Activated CD8-positive, alpha-beta memory T cell treated with anti-CD3 and anti-CD28 coated beads for 1 hour (primary cell): Measurements from ENCODE around the gene NKAIN2.
"Not testable (repeated sequence)": the region's sequence is repeated elsewhere in the genome, so short reads cannot be mapped to it uniquely, and the experiment has no call there.

Experiments
- DNase-seq, 2 donors: peaks; one replicate each; pipeline ENCODE4 v3.0.0-alpha.2; 2020; ENCODE audit warnings: low read depth in 1 of 2; ENCODE audit errors: extremely low read depth in 1 of 2

The NKAIN2 gene

DNA sequence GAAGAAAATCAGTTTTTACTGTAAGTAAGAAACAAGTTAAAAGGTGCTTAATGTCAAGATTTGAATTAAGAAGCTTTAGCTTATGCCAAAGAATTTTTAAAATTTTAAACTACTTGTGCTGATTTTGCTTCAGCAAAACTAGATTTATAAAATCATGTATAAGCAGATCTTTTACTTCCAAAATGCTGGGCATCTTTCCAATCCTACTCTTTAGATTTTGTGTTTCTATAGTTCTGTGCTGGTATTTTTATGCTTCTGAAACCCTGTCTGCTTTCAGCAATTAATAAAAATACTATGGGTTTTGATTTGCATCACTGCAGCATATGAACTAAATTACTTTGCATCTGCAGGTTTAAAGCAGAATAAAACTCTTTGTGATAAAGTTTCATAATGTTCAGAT, 920.0 kb downstream of the NKAIN2 start:
- no peak for DNase-seq

DNA sequence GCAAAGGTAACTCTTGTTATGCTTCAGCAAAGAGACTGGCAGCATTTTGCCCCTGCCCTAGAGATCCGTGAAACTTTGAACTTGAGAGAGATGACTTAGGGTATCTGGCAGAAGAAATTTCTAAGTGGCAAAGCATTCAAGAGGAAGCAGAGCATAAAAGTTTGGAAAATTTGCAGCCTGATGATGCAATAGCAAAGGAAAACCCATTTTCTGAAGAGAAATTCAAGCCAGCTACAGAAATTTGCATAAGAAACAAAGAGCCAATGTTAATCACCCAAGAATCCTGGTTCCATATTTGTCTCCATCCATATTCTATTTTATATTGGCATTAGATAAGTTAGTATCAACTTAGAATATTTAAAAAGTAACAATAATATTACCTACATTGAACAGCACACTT, 934.1 kb downstream of the NKAIN2 start:
- DNase-seq: not testable (repeated sequence)

GRCh38 chr6:124738482-124738881, 934.8 kb downstream of the NKAIN2 start:
- DNase-seq: no peak

DNA sequence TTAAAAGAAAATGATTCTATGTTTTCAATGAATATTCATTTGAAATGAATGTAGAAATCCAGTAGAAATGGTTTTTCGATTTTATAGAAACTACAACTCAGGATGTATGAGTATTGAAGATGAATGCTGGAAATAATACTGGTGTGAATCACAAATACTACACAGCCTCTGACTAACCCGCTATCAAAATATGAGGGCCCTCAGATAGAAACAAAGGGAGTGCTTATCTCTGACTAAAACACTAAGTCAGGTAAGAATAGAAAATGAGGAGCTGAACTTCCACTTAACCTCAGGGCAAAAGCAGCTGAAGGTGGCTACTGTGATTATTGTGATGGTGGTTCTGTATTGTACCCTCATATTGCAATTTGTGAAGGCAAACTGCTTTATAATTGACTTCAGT, 937.7 kb downstream of the NKAIN2 start:
- no peak for DNase-seq

DNA sequence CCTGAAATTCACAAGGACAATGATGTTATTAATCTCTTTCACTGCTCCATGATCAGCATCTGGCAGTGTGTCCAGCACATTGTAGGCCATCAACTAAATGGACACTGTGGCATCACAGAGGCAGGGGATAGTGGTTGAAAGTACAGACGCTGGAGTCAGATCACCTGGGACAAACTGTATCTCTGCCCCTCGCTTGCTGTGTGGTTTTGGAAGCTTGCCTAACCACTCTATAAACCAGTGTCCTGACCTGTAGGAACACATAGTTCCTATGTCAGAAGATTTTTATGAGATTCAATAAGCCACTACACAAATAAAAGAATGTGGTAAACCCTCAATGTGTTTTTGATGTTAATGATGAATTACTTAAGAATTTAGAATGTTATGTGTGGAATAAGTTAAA, 939.3 kb downstream of the NKAIN2 start:
- DNase-seq: no peak

DNA sequence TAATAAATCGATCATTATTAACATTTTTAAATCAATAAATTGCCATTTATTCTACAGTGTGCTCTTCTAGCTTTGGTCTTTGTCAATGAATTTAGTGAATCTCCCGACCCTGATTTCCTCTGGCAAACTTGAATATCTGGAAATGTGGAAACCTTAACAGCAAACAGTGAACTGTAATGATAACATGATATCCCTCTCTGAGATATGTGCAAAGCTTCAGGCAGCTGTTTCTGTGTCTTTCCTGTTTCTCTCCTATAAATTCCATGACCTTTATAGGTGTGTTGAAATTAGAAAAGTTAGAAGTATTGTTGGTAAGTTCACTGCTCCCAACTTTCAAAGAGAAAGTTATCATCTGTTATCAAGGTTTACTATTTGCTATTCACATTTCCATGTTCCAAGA, 939.8 kb downstream of the NKAIN2 start:
- DNase-seq: no peak

GRCh38 chr6:124747349-124747748, 943.7 kb downstream of the NKAIN2 start:
- no peak for DNase-seq

DNA sequence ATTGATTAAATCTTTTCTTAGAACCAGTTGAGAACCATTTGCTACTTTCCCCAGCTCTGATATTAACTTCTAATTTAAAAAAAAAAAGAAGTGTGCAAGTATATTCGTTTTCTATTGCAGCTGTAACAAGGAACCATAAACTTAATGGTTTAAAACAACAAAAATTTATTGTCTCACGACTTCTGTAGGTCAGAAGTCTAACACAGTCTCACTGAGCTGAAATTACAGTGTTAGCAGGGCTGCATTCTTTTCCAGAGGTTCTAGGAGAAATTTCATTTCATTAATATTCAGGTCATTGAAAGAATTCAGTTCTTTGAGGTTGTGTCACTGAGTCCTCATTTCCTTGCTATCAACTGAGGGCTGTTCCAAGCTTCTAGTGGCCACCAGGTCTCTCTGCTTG, 945.1 kb downstream of the NKAIN2 start:
- DNase-seq: no peak

DNA sequence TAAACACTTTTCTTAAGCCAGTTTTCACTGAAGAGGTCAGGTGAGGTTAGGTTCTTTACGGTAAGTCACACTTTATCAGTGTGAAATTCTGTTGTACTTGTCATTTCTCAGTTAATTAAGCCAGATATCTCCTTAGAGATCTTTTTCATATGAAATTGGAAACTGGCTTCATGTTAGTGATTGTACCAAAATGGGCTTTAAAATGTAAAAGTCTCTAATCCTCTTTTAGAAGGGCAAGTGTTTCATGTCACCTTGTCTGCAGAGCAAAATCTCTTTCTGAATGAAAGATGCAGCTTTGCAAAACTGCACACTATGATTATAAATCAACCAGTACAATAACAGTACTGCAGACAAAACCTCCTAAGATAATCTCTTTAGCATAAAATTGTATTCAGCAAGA, 949.3 kb downstream of the NKAIN2 start:
- no peak for DNase-seq

DNA sequence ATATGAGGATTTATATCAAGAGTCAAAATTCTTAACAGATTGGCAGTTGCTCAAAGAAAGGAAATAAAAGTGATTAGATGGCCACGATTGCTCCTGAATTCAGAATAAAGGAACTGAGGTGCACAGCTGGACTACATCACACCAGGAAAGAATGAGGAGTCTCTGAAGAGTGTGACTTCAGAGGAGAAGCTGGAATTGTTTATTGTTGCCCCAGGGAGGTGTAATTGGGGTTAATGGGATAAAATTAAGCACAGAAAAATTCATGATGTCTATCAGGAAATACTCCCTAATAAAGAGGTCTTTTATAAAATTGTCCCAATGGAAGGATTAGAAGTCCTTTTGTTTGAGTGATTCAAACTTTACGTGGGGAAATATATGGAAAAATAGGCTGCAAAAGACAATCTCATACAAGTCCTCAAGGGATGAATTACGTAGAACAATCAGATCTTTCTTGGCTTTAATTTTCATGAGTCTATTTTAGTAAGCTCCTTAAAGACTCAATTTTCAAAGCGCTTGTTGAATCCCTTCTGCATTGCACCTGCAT, 950.0 kb downstream of the NKAIN2 start:
- no peak for DNase-seq

DNA sequence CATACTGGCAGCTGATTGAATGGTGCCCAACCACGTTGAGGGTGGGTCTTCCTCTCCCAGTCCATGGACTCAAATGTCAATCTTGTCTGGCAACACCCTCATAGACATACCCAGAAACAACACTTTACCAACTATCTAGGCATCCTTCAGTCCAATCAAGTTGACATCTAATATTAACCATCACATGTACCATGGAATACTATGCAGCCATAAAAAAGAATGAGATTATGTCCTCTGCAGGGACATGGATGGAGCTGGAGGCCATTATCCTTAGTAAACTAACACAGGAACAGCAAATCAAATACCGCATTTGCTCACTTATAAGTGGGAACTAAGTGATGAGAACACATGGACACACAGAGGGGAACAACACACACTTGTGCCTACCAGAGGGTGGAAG, 951.7 kb downstream of the NKAIN2 start:
- no peak for DNase-seq

DNA sequence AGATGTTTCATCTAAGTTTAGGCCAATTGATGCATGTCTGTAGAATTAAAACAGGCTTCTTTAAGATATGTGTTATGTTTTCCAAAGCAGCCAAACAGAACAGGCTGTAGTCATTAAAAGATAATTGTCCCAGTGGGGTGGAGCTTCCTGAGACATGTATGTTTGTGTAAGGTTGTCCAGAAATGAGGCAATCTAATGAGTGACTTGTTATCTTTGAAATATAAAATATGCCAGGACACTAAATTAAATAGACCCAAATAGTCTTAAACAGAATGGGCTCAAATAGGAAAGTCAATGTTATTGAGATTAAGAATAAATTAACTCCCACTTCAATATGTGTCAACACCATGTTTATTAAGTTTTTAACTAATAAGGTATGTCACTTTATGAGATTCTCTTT, 953.9 kb downstream of the NKAIN2 start:
- no peak for DNase-seq

GRCh38 chr6:124758663-124759062, 955.0 kb downstream of the NKAIN2 start:
- DNase-seq: no peak

GRCh38 chr6:124765280-124765679, 961.6 kb downstream of the NKAIN2 start:
- no peak for DNase-seq

DNA sequence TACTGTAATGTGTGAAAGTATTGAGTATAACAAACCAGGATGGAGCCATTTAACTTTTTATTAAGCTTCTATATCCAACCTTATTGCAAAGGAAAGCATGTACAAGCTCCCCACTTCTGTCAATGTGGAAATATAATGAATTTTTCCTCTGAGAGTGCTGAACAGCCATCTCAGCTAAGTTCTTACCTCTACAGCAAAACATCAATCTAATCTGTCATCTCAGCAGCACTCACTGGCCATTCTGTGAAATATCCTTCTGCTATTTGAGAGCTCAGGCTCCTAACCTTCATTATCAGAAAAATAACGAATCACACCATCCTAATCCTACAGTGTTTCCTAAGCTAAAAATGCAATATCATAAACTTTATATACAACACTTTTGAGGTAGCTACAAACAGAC, 964.6 kb downstream of the NKAIN2 start:
- no peak for DNase-seq

DNA sequence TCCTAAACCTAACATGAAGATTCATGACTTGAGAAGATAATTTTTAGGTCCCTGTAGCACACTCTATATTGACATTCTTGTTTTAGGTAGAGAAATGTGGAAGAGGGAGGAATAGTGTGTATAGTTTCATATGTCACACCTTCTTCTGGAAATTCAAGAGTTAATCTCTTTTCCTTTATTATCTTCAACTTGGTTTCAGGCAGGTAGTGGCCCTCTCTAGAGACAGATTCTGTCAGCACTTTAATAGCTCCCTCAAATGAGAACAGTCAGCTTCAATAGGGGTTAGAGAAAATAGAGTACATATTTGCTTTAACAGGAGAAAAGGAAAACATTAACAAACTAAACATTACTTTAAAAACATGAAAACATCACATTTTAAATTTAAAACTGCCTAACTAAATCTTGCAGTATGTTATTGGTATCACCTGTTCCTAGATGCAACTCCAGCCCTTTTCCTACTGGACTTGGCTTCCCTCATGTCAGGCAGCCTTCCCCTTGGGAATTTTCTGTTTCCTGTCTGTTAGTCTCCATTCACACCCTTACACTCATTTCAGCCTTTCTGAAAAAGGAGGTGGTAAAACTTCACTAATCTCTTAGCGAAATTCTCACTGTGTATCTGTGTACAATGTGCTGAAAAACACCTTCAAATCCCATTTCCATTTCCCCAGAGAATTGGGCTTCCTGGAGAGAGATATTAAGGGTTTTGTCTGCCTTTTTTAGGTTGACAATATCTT, 966.3 kb downstream of the NKAIN2 start:
- DNase-seq: no peak

DNA sequence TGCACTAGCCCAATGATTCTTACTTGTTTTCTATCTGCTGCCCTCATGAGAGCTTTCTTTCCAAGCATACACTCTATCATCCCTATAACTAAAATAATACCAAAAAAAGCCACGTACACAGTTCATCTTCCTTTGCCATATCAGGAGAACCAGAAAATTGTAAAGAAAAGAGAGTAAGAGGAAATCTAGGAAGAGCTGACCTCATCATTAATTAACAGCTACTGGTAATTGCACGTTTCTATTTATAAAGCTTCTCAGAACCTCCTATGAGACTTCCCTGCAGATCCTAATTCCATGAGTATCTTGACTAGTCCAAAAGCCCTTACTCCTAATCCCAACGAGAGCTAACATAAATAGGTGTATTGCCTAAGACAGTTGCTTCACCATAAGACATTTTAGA, 967.1 kb downstream of the NKAIN2 start:
- DNase-seq: no peak

DNA sequence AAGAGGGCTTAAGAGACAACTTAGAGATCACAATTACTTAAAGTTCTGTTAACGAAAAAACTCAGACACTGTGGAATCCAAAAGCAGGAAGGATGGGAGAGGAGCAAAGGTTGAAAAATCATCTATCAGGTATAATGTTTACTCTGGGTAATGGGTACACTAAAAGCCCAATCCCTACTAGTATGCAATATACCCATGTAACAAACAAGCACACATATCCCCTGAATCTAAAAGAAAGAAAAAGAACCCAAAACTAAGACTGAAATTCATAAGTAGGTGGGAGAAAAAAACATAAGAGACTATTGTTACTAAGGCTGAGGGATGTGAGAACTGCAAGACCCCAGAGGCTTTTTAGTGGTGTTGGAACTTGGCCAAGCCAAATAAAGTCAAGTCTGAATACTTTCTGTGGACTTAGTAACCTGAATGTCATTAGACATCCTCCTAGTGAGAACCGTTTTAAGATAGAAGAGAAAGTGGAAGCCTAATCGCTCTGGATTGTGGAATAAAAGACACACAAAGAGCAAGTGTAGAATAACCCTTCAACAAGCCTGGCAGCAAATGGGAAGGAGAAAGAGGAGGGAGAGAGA, 969.2 kb downstream of the NKAIN2 start:
- no peak for DNase-seq

- no peak for DNase-seq
These were observed 971.5 kb downstream of the NKAIN2 start for GRCh38 chr6:124775121-124775520.

DNA sequence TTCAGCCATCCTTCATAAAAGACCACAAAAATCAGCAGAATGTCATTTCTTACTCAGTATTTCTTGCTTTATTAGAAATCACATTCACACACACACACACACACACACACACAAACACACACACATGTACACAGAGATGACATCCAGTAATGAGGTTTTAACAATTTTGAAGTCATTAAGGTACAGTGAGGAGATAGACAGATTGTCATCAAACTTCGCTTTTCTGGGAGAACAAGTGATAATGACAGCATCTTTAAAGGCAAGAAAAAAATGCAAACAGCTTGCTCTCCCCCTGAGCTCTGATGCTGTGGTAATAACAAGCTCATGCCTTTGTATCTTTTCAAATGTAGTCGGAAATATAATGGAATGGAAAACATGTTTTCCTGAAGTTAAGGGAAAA, 974.2 kb downstream of the NKAIN2 start:
- DNase-seq: no peak

GRCh38 chr6:124780623-124781022, 977.0 kb downstream of the NKAIN2 start:
- DNase-seq: no peak

DNA sequence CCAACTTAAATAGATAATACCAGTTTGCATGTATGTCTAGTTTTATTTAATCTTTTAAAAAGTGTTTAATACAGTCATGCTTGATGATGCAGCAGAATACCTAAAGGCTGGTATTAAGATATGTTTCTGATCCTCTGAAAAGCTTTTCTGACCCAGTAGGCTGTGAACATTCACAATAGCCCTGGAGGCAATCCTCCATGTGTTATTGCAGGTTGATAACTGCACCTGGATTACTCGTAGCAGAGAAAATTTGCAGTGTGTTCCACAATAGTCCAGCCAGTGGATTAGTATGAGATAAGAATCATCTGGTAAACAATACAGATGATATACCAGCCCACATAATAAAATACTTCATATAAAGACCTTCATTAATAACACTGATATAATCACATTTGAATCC, 979.7 kb downstream of the NKAIN2 start:
- no peak for DNase-seq

DNA sequence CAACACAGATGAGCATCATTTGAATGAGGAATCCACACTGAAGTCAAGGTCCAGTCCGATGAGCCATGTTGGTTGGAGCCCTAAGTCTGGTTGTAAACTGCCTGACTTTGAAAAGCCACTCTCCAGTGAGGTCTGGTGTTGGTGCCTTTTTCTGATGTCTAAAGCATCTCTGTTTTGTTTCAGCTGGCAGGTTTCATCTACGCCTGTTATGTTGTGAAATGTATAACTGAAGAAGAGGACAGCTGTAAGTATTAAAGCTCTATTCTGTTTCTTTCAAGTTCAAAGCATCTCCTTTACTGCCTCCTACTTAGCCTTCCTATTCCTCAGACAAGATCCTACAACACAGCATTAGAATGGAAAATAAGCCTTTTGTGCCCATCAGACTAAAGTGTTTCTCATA, 987.5 kb downstream of the NKAIN2 start:
- DNase-seq: no peak
